ENCODE results near the gene PLA2G4E.

The PLA2G4E gene

DNA sequence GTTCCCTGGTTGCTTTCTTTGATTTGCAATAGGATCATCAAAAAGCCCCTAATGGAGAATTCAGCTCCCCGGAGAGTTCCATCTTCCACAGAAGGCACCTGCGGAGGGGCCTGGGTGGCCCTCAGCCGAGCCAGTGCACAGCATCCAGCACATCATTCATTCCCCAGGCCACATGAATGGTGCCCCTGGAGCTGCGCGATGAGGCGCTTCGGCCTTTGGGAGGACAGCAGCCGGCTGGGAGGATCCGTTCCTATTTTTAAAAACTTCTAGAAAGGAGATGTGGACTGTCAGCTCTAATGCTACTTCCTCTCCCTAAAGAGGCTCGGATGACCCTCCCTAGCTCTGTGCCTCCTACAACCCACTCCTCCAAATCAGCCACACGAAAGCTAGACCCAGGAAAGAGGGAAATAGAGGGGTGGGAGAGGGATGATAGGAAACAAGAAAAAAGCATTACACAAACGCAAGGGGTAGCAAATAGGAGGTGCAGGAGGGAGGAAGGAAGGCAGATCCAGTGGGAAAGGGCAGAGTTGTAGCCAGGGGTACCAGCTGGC lies 68.8 kb downstream of the PLA2G4E start:
- DNase-seq: no peak

DNA sequence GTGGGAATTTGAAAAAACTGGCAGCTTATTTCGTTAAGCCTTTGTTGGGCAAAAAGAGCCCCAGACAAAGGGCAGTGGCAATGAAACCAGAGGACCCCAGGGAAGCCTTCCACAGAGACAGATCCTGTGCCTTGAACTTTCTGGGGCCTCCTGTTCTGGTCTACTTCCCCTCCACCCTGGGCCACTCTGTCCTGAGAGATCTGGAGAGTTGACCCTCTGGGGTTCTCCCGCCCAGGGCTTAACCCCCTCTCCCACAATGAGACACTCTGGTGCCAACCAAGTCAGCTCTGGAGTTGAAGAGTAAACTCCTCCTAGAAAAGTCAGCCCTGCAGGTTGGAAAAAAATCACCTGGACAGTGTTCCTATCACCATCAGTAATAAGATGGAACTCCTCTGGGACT lies 69.3 kb downstream of the PLA2G4E start:
- DNase-seq: no peak

DNA sequence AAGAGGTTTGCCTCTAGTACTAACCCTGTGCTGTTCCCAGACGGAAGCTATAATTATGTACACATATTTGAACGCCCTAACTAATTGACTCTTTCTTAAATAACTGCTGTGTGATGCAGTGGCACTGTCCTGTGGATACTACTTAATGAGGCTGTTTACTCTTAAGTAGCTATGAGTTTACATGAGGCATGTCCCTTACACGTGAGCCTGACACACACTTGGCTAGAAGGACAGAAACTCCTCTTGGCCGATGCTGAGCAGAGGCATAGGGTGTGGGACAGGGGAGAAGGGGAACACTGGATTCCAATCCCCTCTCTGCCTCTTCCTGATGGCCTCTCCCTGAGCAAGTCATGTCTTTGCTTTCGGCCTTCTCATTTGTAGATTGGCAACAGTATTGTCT lies 70.4 kb downstream of the PLA2G4E start:
- DNase-seq: no peak

GRCh38 chr15:41950127-41950483 lies 70.7 kb downstream of the PLA2G4E start:
- peak; percentile 84 for DNase-seq

DNA sequence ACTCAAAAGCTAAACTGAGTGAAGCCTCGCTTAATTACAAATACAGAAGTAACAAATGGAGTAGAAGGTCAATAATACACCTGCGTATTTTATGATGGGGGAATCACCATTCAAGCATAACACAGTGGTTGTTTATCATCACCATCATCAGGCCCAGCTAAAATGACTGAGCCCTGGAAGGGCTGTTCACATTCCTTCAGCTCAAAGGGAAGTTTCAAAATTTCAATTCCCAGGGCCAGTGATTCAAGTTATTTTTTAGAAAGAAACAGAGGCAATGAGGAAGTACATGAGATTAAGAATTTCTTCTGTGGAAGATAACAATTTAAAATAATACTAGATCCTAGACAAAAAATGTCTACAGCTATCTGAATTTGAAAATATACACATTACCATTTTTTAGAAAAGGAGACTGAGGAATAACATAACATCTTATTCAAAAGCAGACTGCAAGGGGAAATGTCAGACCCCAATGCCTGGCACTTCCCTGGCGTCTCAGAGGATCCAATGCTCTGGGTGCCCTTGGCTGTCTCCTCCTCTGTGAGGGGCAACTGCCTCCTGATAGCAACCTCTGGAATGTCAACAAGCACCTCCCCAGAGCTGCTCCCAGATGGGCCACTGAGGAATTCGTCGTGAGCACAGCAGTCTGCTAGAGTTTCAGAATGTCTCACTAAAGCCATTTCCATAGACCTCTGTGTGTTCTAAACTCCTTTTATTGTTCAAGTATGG lies 71.3 kb downstream of the PLA2G4E start:
- peak; percentile 88 for DNase-seq

DNA sequence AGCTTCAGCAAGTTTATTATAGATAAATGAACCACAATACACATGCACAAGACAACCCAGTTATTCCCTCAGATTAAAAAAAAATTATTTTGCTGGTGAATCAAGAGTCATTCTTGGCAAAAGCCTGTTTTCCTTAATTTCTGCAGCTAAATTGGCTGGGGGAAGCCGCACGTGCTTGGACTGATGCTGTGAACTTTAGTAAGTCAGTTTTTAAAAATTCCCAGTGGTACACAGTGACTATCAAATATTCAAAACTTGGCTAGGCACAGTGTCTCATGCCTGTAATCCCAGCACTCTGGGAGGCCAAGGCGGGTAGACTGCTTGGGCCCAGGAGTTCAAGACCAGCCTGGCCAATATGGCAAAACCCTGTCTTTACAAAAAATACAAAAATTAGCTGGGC lies 72.4 kb downstream of the PLA2G4E start:
- no peak for DNase-seq

- DNase-seq: no peak
These were observed 73.9 kb downstream of the PLA2G4E start for GRCh38 chr15:41946970-41947369.

DNA sequence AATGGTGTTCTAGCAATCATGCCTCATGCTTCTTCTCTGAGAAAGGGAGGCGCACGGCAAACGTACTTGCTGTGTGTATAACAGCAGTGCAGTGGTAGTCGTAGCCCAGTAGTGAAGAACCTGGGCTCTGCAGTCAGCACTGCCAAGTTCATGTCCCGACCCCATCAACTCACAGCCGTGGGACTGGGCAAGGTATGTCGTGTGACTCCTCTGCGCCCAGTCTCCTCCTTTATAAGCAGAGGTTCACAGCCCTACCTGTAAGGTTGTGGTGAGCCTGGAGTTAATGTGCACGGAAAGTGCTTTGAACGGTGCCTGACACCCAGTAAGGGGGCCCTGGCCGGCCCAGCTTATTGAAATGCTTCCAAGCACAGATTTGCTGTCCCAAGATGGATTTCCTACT lies 75.1 kb downstream of the PLA2G4E start:
- DNase-seq: no peak

DNA sequence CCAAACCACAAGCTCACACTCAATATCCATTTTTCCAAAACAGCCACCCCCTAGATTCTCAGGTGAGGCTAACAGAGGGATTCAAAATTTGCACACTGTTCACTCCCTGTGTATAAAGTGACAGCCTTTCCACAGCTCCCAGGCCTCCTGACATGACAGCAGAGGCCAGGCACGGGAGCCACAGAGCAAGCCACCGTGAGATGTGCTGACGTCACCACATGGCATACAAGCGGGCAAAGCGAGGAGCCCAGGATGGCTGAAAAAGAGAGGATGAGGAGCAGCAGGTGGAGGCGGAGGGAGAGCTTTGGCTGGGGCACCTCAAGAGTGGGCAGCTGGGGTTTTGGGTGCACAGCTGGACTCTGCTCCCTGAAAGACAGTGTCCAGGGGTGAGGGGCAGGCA lies 75.6 kb downstream of the PLA2G4E start:
- no peak for DNase-seq

- peak; percentile 94 for DNase-seq
These were observed 76.4 kb downstream of the PLA2G4E start for GRCh38 chr15:41944313-41944940.

GRCh38 chr15:41943543-41944312 lies 77.1 kb downstream of the PLA2G4E start:
- DNase-seq: peak; percentile 40

GRCh38 chr15:41942886-41943285 lies 78.0 kb downstream of the PLA2G4E start:
- peak; percentile 39 for DNase-seq

DNA sequence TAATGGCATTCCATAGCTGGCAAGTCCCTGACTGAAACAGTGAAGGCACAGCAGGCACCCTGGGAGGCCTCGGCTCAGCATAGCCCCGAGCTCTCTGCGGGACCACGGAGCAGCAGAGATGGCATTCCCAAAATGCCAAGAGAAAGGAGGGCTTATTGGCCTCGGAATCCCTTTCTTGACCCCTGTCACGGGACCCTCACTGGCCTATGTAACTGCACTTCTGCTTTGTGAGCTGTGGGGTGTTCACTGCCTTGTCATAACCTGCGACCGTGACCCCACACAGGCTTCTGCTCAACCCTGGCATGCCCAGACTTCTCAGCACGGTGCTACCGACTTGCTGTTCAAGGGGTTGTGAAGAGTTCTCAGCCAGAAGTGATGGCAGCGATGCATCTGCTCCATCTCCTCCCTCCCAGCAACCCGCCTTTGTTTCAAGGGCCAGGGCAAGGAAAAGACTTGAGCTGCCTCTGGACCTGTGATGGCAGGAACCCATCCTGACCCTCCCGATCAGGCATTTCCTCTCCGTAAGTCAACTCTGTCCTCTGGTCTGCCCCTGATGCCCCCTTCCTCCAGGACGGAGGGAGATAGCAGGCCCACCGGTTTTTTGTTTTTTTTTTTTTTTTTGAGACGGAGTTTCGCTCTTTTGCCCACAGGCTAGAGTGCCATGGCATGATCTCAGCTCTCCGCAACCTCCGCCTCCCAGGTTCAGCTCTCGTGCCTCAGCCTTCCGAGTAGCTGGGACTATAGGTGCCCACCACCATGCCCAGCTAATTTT lies 79.0 kb downstream of the PLA2G4E start:
- DNase-seq: peak; percentile 83

DNA sequence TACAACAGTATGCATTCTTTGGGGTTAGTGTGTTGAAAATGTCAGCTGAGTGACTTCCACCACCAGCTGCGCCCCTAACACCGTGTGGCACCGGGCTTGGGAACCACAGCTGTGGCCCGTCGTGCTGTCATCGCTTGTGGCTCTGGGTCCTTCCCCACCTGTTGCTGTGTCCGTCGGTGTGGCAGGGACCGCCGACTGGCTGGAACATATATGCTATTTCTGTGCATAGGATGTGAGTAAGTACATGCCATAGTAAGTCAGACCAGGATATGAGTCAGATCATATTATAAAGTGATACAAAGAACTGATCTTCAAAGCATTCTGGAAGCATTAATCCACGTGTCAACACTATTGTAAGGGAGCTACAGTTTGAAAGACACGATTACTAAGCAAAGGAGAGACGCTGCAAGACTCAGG lies 80.4 kb downstream of the PLA2G4E start:
- peak; percentile 40 for DNase-seq

DNA sequence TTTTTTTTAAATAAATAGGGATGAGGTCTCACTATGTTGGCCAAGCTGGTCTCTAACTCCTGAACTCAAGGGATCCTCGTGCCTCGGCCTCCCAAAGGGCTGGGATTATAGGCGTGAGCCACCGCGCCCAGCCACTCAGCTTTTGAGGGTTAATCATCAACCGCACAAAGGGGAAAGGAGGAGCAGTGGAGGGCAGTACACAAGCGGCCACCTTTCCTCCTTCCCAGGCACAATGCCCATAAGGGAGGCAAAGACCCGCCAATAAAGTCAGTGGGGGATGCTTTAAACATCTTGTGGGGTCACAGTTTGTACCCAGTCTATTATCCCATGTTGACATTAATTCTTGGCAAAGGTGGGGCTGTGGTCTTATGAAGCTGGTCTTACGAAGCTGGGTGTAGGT lies 80.9 kb downstream of the PLA2G4E start:
- DNase-seq: no peak

GRCh38 chr15:41937568-41937923 lies 83.3 kb downstream of the PLA2G4E start:
- DNase-seq: no peak

DNA sequence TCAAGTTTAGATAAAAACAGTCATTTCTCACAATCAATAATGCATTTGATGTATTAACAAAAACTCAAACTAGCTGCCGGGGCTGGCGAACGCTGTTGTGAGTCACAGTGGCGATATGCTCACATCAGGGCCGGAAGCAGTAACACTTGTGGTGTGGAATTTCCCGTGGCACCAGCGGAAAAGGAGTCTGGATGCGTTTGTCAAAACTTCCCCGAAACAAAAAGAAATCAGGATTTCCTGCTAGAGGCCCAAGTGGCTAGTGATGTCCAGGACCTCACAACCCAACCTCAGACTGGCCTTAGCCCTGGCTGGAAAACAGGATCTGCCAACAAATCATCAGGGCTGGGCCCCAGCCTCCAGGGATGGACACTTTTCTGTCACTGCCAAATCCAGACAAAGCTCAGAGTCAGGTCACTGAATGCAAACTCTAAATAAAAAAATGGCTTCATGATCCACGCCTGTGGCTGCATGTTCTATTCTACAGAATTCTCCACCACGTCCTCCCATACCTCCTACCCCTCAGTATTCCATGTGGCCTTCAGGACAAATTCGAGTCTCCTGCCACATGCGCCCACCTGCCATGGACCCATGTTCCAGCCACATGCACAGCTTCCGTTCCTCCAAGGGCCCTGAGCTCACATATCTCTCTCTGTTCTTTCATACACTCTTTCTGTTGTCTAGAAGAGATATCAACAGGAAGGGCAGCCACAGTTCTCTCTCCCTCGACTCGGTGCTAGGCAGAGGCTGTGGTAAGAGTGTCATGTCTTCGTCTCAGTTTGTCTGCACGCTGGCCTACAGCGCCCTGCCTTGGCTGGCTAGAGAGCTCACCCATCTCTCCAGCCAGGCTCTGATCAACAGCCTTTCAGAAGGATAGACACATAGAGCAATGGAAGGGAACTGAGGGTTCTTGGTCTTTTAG lies 83.9 kb downstream of the PLA2G4E start:
- no peak for DNase-seq

- no peak for DNase-seq
These were observed 84.7 kb downstream of the PLA2G4E start for GRCh38 chr15:41936155-41936554.

DNA sequence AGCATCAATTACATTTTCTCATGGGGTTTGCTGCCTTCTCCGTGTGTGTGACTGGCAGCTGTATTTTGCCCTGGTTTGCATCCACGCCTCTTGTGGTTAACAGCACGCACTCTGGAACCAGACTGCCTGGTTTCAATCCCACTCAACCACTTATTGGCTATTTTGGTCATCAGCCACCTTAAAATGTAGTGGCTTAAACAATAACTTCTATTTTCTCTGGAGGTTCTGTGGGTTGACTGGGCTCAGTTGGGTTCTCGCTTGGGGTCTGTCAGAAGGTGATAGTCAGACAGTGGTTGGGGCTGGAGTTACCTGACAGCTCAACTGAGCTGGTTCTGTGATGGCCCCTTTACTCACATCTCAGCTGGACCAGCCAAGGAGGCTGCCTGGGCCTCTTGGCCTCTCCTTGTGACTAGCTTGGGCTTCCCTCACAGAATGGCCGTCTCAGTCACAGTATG lies 85.2 kb downstream of the PLA2G4E start:
- no peak for DNase-seq

- no peak for DNase-seq
These were observed 86.0 kb downstream of the PLA2G4E start for GRCh38 chr15:41934843-41935242.

DNA sequence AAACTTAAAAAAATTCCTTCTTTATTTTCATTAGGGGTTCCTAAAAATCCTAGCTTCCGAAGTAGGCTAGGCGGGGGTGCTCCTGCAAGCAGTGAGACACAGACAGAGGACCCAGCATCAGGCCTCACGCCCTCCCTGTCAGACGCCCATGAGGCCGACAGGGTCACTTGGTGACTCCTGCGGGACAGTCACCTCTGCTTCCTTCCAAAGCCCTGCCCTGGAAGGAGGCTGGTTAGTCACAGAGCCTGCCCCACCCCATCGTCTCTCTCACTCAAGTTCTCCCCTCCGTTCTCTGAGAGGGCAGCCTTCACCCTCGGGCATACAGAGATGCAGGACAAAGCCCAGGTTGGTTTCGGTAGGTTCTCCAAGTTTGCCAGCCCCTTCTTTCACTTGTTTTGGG lies 87.1 kb downstream of the PLA2G4E start:
- no peak for DNase-seq

DNA sequence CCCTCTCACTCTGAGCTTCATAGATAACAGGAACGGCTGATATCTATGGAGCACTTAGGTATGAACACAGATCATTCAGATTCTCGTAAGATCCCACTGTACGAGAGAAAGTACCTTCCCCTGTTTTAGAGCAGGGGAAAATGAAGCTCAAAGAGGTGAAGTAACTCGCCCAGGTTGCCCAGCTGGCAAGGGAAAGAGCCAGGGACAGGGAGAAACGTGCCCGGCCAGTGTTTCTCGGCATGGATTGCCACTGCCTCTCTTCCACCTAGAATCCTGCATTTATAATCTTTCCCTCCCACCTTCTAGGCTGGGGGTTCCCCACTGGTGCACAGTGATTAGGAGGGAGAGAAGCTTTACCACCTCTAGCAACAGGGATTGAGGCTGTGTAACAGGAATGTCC lies 87.5 kb downstream of the PLA2G4E start:
- no peak for DNase-seq

All from islet precursor cell (in vitro differentiated cells).